Uterus (tissue), 2 donors: ENCODE measurements around the gene GSAP.

ENCODE experiments used
- CTCF ChIP-seq, 4 experiments: fragments of 200-600 bp in 2 of 4; fragments of 450-650 bp in 2 of 4; sonication (generic) in 2 of 4; IDR thresholded peaks; one replicate each; pipeline ENCODE4 v1.5.1; 2016 to 2019; ENCODE audit warnings: antibody characterized with exemption in 4 of 4, mild to moderate bottlenecking in 2 of 4, moderate library complexity in 1 of 4
- POLR2A ChIP-seq, 2 donors: fragments of 450-650 bp; IDR thresholded peaks; one replicate each; pipeline ENCODE4 v1.6.1; 2016; ENCODE audit warnings: antibody characterized with exemption in 2 of 2, mild to moderate bottlenecking in 1 of 2, moderate library complexity in 1 of 2

DNA sequence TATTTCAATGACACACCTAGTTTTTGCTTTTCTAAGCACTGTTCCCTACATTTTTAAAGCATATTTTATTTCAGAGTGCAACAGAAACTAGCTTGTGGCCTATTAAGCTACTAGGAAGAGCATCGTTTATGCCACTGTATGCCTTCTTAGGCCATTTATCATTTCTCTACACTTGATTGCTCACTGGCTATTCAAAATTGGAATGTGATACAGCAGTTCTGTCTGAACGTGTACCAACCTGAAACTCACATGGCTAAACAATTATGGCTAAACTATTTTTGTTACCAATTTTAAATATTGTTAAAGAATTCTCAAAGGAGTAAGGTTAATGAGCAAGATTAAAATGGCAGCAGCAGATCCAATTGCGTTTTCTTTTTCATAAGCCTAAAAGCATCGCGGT lies 105.2 kb downstream of the GSAP start:
- TF ChIP-seq POLR2A (IDR thresholded peaks at IDR 0.05), result no peak
- TF ChIP-seq CTCF (IDR thresholded peaks at IDR 0.05), result no peak
